A549 (cell line): Measurements from ENCODE around the gene FOXO1. TPM values are rescaled to one million over a fixed set of nuclear protein-coding genes. Genes with fewer than 3 reads are reported as not detected.
A peak's percentile ranks its signal among the peaks of the same experiment; 100 is the strongest.

Experiments
- ATAC-seq, 2 experiments: fragments of 200-7000 bp in 1 of 2; fragments of >200 bp in 1 of 2; cut with Nextera tagmentation in 1 of 2; cut with Tn5 transposase in 1 of 2; 3 replicates each; pipeline versions ENCODE4 v1.8.0 to v1.9.1; 2018 to 2020; ENCODE audit warnings: mild to moderate bottlenecking in 1 of 2, moderate library complexity in 1 of 2
- CTCF ChIA-PET: fragments of 300-600 bp; sonication (Branson Sonifier 250); formaldehyde crosslinking; extraction: SDS; loops from one replicate; lab custom pipeline; 2021; ENCODE audit warnings: antibody characterized with exemption, inconsistent platforms; lab: Yijun Ruan, JAX
- POLR2A ChIA-PET: fragments of 350-600 bp; formaldehyde crosslinking; extraction: SDS; loops from one replicate; lab custom pipeline; 2021; ENCODE audit warnings: antibody characterized with exemption, inconsistent platforms; lab: Yijun Ruan, JAX
- DNase-seq, 2 experiments: peaks; one replicate each; pipeline versions ENCODE4 v3.0.0 to v3.0.0-alpha.2; 2011 to 2016; ENCODE audit warnings: low read depth in 1 of 2, low spot score in 1 of 2
- FAIRE-seq: peaks from 2 replicates; lab custom pipeline; 2011; peaks lifted over from hg19 to GRCh38; lab: Jason Lieb, UNC
- H3K27ac ChIP-seq, 2 experiments: fragments of >200 bp; sonication (Bioruptor Twin); formaldehyde crosslinking; 3 replicates each; pipeline ENCODE4 v1.5.1; 2016 to 2017
- H3K4me1 ChIP-seq: fragments of >200 bp; sonication (Bioruptor Twin); formaldehyde crosslinking; 3 replicates; pipeline ENCODE4 v1.6.1; 2016
- H3K4me2 ChIP-seq: fragments of >200 bp; sonication (Bioruptor Twin); formaldehyde crosslinking; 3 replicates; pipeline ENCODE4 v1.6.1; 2016
- H3K4me3 ChIP-seq: fragments of >200 bp; sonication (Bioruptor Twin); formaldehyde crosslinking; 3 replicates; pipeline ENCODE4 v1.5.1; 2016
- H3K9me3 ChIP-seq: fragments of >200 bp; sonication (Bioruptor Twin); formaldehyde crosslinking; 3 replicates; pipeline ENCODE4 v1.6.1; 2016
- CEBPB ChIP-seq, 2 experiments: fragments of >200 bp in 1 of 2; sonication (Bioruptor Twin) in 1 of 2; formaldehyde crosslinking in 1 of 2; IDR thresholded peaks; 2 replicates each; pipeline ENCODE4 v1.6.1; 2012 to 2016
- EHMT2 ChIP-seq: fragments of 200-600 bp; sonication (generic); IDR thresholded peaks from 2 replicates; pipeline ENCODE4 v1.6.1; 2016; ENCODE audit warnings: antibody characterized with exemption, low read depth, mild to moderate bottlenecking, moderate library complexity
- EP300 ChIP-seq, 2 experiments: fragments of >200 bp; sonication (Bioruptor Twin); formaldehyde crosslinking; IDR thresholded peaks; 2 replicates in 1 of 2; 3 replicates in 1 of 2; pipeline ENCODE4 v1.6.1; 2016 to 2017
- FOSL2 ChIP-seq, 2 experiments: fragments of 450-650 bp in 1 of 2; fragments of >200 bp in 1 of 2; sonication (Bioruptor Twin) in 1 of 2; formaldehyde crosslinking; IDR thresholded peaks; 2 replicates each; pipeline versions ENCODE4 v1.5.0 to v1.6.1; 2016 to 2020; ENCODE audit warnings: mild to moderate bottlenecking in 1 of 2, moderate library complexity in 1 of 2
- GATA3 ChIP-seq: IDR thresholded peaks from 2 replicates; pipeline ENCODE4 v1.6.1; 2012; ENCODE audit warnings: borderline replicate concordance
- HES2 ChIP-seq: fragments of >200 bp; sonication (Bioruptor Twin); formaldehyde crosslinking; IDR thresholded peaks from 2 replicates; pipeline ENCODE4 v1.6.1; 2016
- HOXB13 ChIP-seq: fragments of 250-450 bp; sonication (Bioruptor Pico); IDR thresholded peaks from 2 replicates; pipeline ENCODE4 v1.5.0; 2020; ENCODE audit warnings: low read depth, mild to moderate bottlenecking, moderate library complexity
- JUN ChIP-seq, 2 experiments: fragments of >200 bp; sonication (Bioruptor Twin); formaldehyde crosslinking; IDR thresholded peaks; 2 replicates in 1 of 2; 3 replicates in 1 of 2; pipeline ENCODE4 v1.6.1; 2016 to 2017
- JUNB ChIP-seq: fragments of >200 bp; sonication (Bioruptor Twin); formaldehyde crosslinking; IDR thresholded peaks from 2 replicates; pipeline ENCODE4 v1.6.1; 2016
- KDM1A ChIP-seq: fragments of 200-600 bp; sonication (generic); IDR thresholded peaks from 2 replicates; pipeline ENCODE4 v1.6.1; 2016; ENCODE audit warnings: low read depth, mild to moderate bottlenecking
- NFE2L2 ChIP-seq: fragments of 150-350 bp; conservative IDR thresholded peaks from 2 replicates; pipeline ENCODE4 v1.6.1; 2014; ENCODE audit warnings: low read length
- NPAS2 ChIP-seq: fragments of 250-450 bp; sonication (Bioruptor Pico); IDR thresholded peaks from 2 replicates; pipeline ENCODE4 v1.8.0; 2022; ENCODE audit warnings: mild to moderate bottlenecking, moderate library complexity, borderline replicate concordance
- NR3C1 ChIP-seq: fragments of >200 bp; sonication (Bioruptor Twin); formaldehyde crosslinking; IDR thresholded peaks from 3 replicates; pipeline ENCODE4 v1.6.1; 2017
- RARB ChIP-seq: fragments of 250-450 bp; sonication (Bioruptor Pico); IDR thresholded peaks from 2 replicates; pipeline ENCODE4 v1.8.0; 2021; ENCODE audit warnings: mild to moderate bottlenecking, moderate library complexity
- RCOR1 ChIP-seq: fragments of 150-350 bp; IDR thresholded peaks from 2 replicates; pipeline ENCODE4 v1.6.1; 2014; ENCODE audit warnings: antibody characterized with exemption, low read length, low read depth
- RFX5 ChIP-seq: fragments of 450-650 bp; IDR thresholded peaks from 2 replicates; pipeline ENCODE4 v1.7.1; 2014; ENCODE audit warnings: antibody characterized with exemption, mild to moderate bottlenecking, moderate library complexity
- SMC3 ChIP-seq: fragments of >200 bp; sonication (Bioruptor Twin); formaldehyde crosslinking; IDR thresholded peaks from 3 replicates; pipeline ENCODE4 v1.6.1; 2018; ENCODE audit warnings: inconsistent platforms
- SREBF2 ChIP-seq: fragments of 450-650 bp; IDR thresholded peaks from 2 replicates; pipeline ENCODE4 v1.6.1; 2014; ENCODE audit warnings: mild to moderate bottlenecking, moderate library complexity
- ZC3H11A ChIP-seq: fragments of 450-650 bp; IDR thresholded peaks from 2 replicates; pipeline ENCODE4 v1.6.1; 2014; ENCODE audit warnings: antibody characterized with exemption, mild to moderate bottlenecking
- ZNF302 ChIP-seq: fragments of 250-450 bp; sonication (Bioruptor Pico); IDR thresholded peaks from 2 replicates; pipeline ENCODE4 v1.9.0; 2021; ENCODE audit warnings: inconsistent platforms, mild to moderate bottlenecking, moderate library complexity
- ZSCAN20 ChIP-seq: fragments of 250-450 bp; sonication (Bioruptor Pico); IDR thresholded peaks from 2 replicates; pipeline ENCODE4 v1.8.0; 2022; ENCODE audit warnings: mild to moderate bottlenecking, moderate library complexity
- WGBS: methylation state at CpG from one replicate; pipeline ENCODE4 v1.1.6; 2017; ENCODE audit errors: missing lambda C conversion rate; 5-methylcytosine and 5-hydroxymethylcytosine counted together
- polyA plus RNA-seq, 4 experiments: library from polyadenylated mRNA; depleted of rRNA in 3 of 4; stranded (reverse); fragments of >200 nt; fragmentation: RNase III in 1 of 4; extraction: RNeasy Plus Mini Kit Qiagen cat#74134 plus additional on column Dnase treatment in 1 of 4; gene quantifications; 2 replicates in 3 of 4; 3 replicates in 1 of 4; pipeline ENCODE4 v1.2.3, GENCODE V29; 2011 to 2017
- TF ChIP-seq, protein P1 (sequence below): fragments of 200-600 bp; sonication (generic); IDR thresholded peaks from 2 replicates; pipeline ENCODE4 v1.6.1; 2016; ENCODE audit warnings: antibody characterized with exemption, mild to moderate bottlenecking, moderate library complexity

FOXO1 gene
- polyA plus RNA-seq, 2 of the 4 experiments (the other 2 are of a cell fraction): 2.2 to 3.6 TPM

DNA sequence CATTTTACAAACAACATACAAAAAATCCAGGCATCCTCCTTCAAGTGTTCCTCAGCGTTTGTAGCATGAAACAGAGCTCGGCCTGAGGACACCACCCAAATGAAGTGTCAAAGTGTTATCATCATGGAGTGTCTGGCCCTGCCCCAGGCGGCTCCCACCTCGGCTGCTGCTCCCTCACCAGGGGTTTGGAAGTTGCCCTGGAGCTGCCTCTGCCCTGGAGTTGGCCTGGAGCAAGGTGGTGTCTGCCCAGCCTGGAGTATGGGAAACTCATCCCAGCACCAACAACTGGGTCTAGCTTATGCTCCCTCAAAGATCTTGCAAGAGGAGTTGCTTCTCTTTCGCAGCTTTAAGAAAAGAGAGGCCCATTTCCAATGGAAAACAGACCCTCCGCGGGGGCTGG is 120.4 kb downstream of the FOXO1 start:
- no peak for DNase-seq
- TF ChIP-seq, protein P1, sequence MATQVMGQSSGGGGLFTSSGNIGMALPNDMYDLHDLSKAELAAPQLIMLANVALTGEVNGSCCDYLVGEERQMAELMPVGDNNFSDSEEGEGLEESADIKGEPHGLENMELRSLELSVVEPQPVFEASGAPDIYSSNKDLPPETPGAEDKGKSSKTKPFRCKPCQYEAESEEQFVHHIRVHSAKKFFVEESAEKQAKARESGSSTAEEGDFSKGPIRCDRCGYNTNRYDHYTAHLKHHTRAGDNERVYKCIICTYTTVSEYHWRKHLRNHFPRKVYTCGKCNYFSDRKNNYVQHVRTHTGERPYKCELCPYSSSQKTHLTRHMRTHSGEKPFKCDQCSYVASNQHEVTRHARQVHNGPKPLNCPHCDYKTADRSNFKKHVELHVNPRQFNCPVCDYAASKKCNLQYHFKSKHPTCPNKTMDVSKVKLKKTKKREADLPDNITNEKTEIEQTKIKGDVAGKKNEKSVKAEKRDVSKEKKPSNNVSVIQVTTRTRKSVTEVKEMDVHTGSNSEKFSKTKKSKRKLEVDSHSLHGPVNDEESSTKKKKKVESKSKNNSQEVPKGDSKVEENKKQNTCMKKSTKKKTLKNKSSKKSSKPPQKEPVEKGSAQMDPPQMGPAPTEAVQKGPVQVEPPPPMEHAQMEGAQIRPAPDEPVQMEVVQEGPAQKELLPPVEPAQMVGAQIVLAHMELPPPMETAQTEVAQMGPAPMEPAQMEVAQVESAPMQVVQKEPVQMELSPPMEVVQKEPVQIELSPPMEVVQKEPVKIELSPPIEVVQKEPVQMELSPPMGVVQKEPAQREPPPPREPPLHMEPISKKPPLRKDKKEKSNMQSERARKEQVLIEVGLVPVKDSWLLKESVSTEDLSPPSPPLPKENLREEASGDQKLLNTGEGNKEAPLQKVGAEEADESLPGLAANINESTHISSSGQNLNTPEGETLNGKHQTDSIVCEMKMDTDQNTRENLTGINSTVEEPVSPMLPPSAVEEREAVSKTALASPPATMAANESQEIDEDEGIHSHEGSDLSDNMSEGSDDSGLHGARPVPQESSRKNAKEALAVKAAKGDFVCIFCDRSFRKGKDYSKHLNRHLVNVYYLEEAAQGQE: no peak
- TF ChIP-seq NPAS2: no peak
- no peak for TF ChIP-seq EHMT2
- TF ChIP-seq HES2: no peak
- TF ChIP-seq HOXB13: no peak
- TF ChIP-seq SMC3: no peak
- TF ChIP-seq RCOR1: no peak
- TF ChIP-seq RARB (CRISPR knock-in tag): no peak
- TF ChIP-seq NR3C1: no peak
- TF ChIP-seq NFE2L2: no peak
- POLR2A ChIA-PET: no interaction called here

GRCh38 chr13:40540328-40541044 is 126.0 kb downstream of the FOXO1 start:
- Histone ChIP-seq H3K4me2 (peak overlapping the region; percentile 76), H3K4me3 (no peak overlapping the region)

More for the DNA sequence above, 120.4 kb downstream of the FOXO1 start:
- Histone ChIP-seq H3K4me2 (no peak overlapping the region), H3K4me3 (no peak overlapping the region), H3K4me1 (peaks cover 2% of the 10 kb centered on the region; the same call in 2 of the 3 replicates), H3K27ac (peak overlapping the region in 1 of 2 experiments; percentile 45; a peak in 1 of 6 replicates), H3K9me3 (no peaks in the 10 kb centered on the region)
- CTCF ChIA-PET: no interaction called here
- FAIRE-seq: no peak
- ATAC-seq: no peak
- 88% methylated on average over 6 of the region's 7 CpGs for WGBS

DNA sequence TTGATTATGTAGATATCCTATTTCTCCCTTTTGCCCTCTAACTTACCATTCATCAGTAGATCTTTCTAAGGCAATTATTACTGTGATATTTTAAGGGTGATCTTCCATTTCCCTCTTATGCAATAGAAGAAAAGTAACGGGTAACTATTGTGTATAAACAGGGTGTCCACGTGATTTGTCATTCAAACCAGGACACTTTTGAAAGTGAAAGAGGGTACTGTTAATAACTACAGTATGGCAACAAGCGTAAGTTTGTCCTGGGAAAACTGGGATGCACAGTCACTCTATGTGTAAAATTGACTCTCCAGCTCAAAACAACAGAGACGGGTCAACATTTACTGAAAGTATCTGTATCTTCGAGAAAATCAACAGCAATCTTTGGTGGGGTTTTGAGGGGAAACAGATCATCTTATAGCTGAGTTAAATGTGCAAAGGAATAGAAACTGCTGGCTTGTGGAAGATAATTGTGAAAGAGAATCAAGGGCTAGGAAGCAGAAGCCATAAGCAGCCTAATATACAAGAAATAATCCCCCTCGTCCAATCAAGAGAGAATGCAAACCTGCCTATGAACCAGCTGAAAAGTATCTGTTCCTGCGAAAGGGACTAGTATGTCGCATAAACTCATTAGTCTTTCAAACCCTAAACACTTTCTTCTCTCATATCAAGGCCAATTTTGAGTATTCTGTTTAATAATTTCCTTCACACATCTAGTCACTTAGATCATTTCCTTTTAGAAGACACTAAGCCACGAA is 126.7 kb downstream of the FOXO1 start:
- DNase-seq (no peak), FAIRE-seq (no peak), ATAC-seq (peak; percentile 51 to 55; a peak in 4 of 6 replicates)
- peaks cover 30% of the 10 kb centered on the region for H3K4me1 ChIP-seq
- WGBS: 21% methylated on average over 9 of the region's 9 CpGs
- no peak overlapping the region for H3K4me3 ChIP-seq
- ChIA-PET POLR2A (no interaction called here), CTCF (interaction anchor here (1.6 kb wide), 1 partner anchor 596 kb away, joined by 4 read pairs; no protein-coding TSS in a partner anchor)
- TF ChIP-seq SREBF2: no peak
- no peak for TF ChIP-seq ZC3H11A
- no peak for TF ChIP-seq KDM1A
- TF ChIP-seq ZNF302: no peak
- no peak for TF ChIP-seq EP300 (IDR thresholded peaks at IDR 0.05)
- no peak for TF ChIP-seq RCOR1
- H3K27ac ChIP-seq: peak overlapping the region; percentile 57 to 77
- H3K9me3 ChIP-seq: no peaks in the 10 kb centered on the region
- peak overlapping the region; percentile 76 for H3K4me2 ChIP-seq

More at GRCh38 chr13:40540328-40541044, 126.0 kb downstream of the FOXO1 start:
- peaks cover 30% of the 10 kb centered on the region for H3K4me1 ChIP-seq
- ATAC-seq (peak; percentile 93 to 97), FAIRE-seq (no peak), DNase-seq (peak; percentile 30 to 89)
- H3K9me3 ChIP-seq: no peaks in the 10 kb centered on the region
- peak; percentile 68; the same call in 1 of the 2 replicates for TF ChIP-seq GATA3
- TF ChIP-seq SMC3: peak; percentile 31; the same call in 1 of the 3 replicates
- TF ChIP-seq HOXB13: no peak
- TF ChIP-seq ZSCAN20 (CRISPR knock-in tag): no peak
- TF ChIP-seq RFX5: no peak
- 0 out of 4 replicates have a peak, but pooled peaks of 1 of the 2 experiments have one; percentile 3 for TF ChIP-seq CEBPB (IDR thresholded peaks at IDR 0.05)
- 0 out of 5 replicates have a peak, but pooled peaks of 1 of the 2 experiments have one; percentile 56 for TF ChIP-seq EP300 (IDR thresholded peaks at IDR 0.05)
- peak; percentile 74 for TF ChIP-seq JUNB
- TF ChIP-seq JUN (IDR thresholded peaks at IDR 0.05): peak in 1 of 2 experiments; percentile 38; a peak in 1 of 5 replicates
- peak; percentile 62; the same call in 1 of the 2 replicates for TF ChIP-seq FOSL2 (IDR thresholded peaks at IDR 0.05)
- TF ChIP-seq FOSL2 (CRISPR knock-in tag; IDR thresholded peaks at IDR 0.05): peak; percentile 96
- 8% methylated on average over 8 of the region's 8 CpGs for WGBS
- H3K27ac ChIP-seq: peak overlapping the region; percentile 57 to 77
- CTCF ChIA-PET: interaction anchor here (1.6 kb wide), 1 partner anchor 597 kb away, joined by 4 read pairs; no protein-coding TSS in a partner anchor
- POLR2A ChIA-PET: no interaction called here
